HG03558 (cell line): Measurements from ENCODE around the gene HSPA9.

Experiments
- ATAC-seq: cut with Tn5 transposase; IDR thresholded peaks from one replicate; pipeline ENCODE4 v1.9.1; 2021; ENCODE audit warnings: moderate number of reproducible peaks; ENCODE audit not compliant: unreplicated experiment; ENCODE audit errors: extremely low read depth

HSPA9 gene

DNA sequence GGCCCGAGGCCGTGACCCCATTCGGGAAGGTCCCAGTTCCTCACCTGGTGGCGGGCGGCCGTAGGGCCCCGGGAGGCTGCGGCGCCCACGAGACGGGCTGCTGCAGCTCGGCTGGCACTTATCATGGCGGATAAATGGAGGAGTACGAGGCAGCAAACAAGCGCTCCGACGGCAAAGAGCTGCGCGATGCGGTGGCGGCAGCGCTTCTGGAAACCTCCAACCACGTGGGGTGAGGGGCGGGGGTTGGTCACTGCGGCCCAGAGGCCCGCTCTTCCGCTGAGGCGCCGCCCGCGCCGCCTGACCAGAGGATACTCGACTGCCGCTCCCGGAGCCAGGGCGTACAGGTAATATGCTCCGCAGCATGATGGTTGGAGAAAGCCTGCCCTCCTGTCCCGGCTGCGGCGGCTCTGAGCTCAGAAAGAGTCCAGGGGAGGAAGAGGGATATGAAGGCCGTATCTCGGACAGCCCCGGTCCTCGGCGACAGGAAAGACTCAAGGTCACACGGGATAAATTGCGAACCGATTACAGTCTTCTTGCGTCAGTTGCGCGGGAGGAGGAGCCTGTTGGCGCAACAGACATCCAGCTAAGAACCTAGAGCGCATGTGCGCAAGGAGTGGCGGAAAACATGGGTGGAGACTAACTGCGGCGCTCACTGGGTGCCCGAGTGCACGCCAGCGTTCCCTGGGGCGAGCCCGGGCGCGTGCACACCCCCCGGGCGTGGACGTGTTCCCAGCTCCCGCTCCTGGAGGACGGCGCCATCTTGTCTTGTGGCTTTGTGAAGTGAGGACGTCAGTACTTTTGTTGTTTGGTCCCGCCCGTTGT lies at the start of gene HSPA9:
Gene HSPA9, minus strand, starts transcription at position 208 of the 822 bp plus-strand sequence. Its CDS starts 83 bp downstream, at position 125.
- ATAC-seq, result peak; percentile 76

GRCh38 chr5:138623053-138623452 lies 47.9 kb upstream of the HSPA9 start:
- no peak for ATAC-seq

- ATAC-seq, result no peak
These were observed 46.9 kb upstream of the HSPA9 start for GRCh38 chr5:138622051-138622450.

DNA sequence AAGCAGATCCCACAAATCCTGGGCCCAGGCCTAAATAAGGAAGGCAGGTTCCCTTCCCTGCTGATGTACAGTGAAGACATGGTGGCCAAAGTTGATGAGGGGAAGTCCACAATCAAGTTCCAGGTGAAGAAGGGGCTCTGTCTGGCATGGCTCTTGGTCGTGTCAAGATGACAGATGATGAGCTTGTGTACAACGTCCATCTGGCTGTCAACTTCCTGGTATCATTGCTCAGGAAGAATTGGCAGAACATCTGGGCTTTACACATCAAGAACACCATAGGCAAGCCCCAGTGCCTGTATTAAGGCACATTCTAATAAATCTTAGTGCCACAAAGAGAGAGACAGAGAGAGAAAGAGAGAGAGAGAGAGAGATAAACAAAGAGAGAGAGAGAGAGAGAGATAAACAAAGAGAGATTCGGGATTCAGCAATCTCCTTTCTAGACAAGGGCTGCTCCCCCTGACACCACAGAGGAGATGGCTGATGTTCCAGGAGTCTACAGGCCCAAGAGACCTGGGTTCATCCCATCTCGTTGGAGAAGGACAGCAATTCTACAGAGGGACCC lies 45.5 kb upstream of the HSPA9 start:
- no peak for ATAC-seq

DNA sequence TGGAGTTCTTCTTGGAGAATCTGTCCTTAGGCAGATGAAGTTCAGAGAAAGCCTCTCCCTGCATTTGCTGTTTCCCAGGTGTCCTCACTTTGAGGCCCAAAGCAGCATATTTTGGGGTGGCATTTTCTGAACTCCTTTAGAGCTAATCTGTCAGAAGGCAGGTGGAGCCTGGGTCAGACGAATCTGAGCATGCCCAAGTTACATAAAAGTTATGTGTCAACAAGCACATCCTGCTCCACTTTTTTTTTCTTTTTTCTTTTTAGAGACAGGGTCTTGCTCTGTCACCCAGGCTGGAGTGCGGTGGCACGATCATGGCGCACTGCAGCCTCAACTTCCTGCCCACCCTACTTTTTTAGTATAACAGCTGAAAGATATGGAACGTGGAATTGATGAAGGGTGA lies 41.3 kb upstream of the HSPA9 start:
- no peak for ATAC-seq

GRCh38 chr5:138615461-138615860 lies 40.3 kb upstream of the HSPA9 start:
- ATAC-seq, result no peak

- ATAC-seq, result no peak
These were observed 36.5 kb upstream of the HSPA9 start for GRCh38 chr5:138611678-138612218.

- ATAC-seq, result no peak
These were observed 35.9 kb upstream of the HSPA9 start for GRCh38 chr5:138610918-138611677.

DNA sequence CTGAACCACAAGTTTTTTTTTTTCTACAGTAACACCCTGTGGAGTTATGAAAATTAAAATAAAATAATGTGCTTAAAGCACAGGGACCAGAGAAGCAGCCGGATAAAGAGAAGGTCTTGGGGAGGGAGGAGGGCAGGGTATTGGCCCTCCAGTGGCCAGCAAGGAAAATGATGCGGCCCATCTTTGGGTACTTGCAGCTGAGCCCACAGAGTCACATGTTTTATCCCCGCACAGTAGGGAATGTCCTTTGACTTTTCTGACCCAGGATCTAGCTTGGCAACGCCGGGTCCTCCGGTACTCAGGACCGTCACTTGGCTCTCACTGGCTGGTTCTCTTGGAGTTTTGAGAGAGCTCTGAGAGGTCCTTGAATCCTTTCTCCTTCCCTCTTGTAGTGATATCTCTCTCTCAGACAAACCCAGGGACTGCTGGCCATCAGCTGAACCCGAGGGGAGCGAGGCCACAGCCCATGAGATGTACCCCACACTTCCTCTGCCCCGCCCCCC lies 35.3 kb upstream of the HSPA9 start:
- ATAC-seq, result no peak

DNA sequence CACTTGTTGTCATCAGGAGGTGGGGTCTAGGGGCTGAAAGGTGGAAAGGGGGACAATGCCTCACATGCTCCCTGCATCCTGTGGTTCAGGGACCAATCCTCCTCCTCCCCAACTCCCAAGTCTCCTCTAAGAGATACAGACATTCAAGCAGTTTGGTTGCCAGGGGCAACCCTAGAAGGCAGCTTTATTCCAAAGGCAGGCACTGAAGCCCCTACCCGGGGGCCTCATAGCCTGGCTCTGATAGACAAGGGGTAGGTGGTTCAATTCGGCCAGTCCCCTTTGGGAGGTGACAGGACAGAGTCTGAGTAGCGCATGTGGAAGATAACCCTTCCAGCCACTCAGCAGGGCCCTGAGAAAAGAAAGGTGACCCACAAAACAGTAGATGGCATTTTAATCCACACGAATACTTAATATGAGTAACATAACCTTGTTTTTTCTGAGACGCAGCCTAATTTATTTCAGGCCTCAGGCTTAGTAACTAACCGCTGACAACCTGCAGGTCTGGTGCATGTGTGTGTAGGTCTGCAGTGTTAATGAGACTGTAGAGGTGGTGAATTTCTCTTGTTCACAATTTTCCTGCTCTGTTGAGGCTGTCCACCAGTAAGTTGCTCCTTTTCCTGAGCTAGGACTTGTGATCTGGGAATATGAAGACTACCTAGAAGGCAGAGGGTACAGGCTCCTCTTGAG lies 31.3 kb upstream of the HSPA9 start:
- ATAC-seq, result no peak

GRCh38 chr5:138605254-138605972 lies 30.2 kb upstream of the HSPA9 start:
- ATAC-seq, result peak; percentile 53

- ATAC-seq, result no peak
These were observed 29.1 kb upstream of the HSPA9 start for GRCh38 chr5:138604176-138604785.

DNA sequence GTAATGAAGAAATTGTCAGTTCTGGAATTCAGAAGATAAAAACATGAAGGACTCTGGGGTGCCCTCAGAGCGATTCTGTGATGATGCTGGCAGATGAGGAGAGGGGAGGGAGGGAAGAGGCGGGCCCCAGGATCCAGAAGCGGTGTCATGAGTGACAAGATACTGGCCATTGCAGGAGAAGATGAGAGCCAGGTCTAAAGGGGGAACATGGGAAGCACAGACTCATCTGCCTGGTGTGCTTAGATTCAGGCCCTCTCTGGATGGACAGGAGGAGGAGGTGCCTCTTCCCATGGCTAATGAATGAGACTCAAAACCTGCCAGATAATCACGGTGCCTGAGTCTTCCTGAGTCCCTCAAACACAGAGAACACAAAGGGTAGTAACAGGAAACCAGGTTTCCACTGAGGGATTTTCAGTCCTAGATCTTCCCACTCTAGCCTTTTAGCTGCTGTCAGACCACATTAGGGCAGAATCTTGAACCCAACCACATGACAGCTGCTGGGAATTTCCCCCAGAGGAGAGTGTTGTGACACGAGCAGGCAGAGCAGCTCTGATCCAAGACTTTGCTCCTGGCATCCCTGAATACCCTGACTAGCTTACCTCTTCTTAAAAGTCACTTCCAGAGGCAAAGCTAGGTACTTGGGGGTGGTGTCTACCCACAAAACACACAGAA lies 28.2 kb upstream of the HSPA9 start:
- ATAC-seq, result no peak

DNA sequence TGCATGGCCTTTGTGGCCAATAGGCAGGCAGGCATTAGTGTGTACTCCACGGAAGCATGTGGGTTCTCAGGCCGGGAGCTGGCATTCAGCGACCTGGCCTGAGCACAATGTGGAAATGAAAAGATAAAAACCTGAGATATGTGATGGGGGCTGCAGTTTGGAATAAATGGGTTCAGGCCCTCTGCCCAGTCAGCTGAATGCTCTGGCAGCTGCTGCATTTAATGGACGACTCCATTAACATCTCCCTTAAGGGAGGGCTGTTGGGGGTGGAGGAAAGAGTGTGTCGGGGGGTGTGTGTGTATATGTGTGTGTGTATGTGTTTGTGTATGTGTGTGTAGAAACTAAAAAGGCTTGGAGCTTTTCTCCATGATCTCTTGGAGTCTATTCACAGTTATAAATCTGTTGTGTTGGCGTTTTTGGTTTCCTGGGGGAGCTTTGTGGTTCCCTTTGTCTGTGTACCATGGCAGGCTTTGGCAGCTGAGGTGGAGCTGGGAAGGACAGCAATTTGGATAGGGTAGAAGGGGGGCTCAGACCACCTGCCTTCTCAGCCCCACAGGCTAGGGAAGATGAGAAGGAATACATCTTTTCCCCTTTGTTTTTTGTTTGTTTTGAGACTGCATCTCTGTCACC lies 27.3 kb upstream of the HSPA9 start:
- ATAC-seq, result no peak

- no peak for ATAC-seq
These were observed 26.2 kb upstream of the HSPA9 start for GRCh38 chr5:138601444-138601843.

DNA sequence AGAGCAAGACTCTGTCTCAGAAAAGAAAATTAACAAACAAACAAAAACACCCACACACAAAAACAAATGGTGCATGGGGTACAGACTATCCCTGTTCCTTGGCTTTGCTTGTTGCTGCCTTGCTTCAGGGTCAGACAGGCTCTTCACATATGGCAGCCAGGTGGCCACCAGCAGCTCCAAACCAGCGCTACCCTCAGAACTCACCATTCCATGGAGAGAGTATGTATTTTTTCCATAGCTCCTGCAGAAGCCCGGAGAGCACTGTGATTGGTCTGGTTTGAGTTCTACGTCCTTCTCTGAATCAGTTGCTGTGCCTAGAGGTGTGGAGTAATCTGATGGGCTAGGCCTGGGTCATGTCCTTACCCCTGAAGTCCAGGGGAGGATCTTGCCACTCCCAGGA lies 25.2 kb upstream of the HSPA9 start:
- ATAC-seq, result no peak

DNA sequence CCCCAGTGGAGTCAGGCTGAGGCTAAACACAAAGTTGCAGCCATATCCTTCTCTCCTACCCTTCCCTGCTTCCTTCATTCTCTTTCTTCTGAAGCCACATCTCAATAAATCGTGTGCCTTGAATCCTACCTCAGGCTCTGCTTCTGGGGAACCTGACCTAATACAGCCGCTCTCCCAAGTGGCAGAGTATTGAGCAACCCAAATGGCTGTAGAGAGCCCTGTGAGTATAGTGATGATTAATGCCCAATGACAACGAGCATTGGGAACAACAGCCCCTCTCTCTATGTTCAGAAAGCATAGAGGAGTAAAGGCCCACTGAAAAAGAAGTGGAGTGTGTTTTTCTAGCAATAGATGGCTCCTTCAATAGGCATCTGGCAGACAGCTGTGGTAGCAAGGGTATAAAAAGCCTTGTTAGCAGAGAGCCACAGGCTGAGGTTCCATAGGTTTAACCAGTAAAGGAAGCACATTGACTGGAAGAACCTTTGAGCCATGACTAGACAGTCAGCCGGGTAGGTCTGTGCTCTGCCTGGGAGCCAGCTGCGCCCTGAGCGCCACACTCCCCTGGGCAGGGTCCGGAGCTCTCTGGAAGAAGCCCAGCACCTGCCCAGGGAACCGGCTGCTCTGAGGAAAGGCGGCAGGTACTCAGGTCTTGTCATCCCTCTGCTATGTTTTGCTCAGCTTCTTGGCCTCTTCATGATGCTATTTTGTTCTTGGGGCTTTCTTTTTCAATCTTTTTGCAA lies 22.6 kb upstream of the HSPA9 start:
- ATAC-seq, result no peak
